GM19099 (cell line): ENCODE measurements around the gene XXYLT1.

Source experiments
- POLR2A ChIP-seq: IDR thresholded peaks from 3 replicates; pipeline ENCODE4 v1.6.1; 2011; ENCODE audit warnings: low read depth; ENCODE audit not compliant: insufficient read length; ENCODE audit errors: extremely low read depth

XXYLT1 gene

GRCh38 chr3:195097331-195098255 lies 173.4 kb downstream of the XXYLT1 start:
- TF ChIP-seq POLR2A: no peak

- no peak for TF ChIP-seq POLR2A
Measured at GRCh38 chr3:195096484-195097330, 174.3 kb downstream of the XXYLT1 start.

- no peak for TF ChIP-seq POLR2A
Measured at GRCh38 chr3:195096053-195096452, 174.9 kb downstream of the XXYLT1 start.

GRCh38 chr3:195095704-195096036 lies 175.3 kb downstream of the XXYLT1 start:
- TF ChIP-seq POLR2A: no peak

GRCh38 chr3:195095035-195095703 lies 175.8 kb downstream of the XXYLT1 start:
- TF ChIP-seq POLR2A: peak; percentile 49

GRCh38 chr3:195094191-195094921 lies 176.6 kb downstream of the XXYLT1 start:
- TF ChIP-seq POLR2A: no peak

GRCh38 chr3:195093731-195094130 lies 177.2 kb downstream of the XXYLT1 start:
- no peak for TF ChIP-seq POLR2A

- no peak for TF ChIP-seq POLR2A
Measured at GRCh38 chr3:195087328-195087727, 183.6 kb downstream of the XXYLT1 start.

- TF ChIP-seq POLR2A: no peak
Measured at GRCh38 chr3:195086885-195087284, 184.1 kb downstream of the XXYLT1 start.

- TF ChIP-seq POLR2A: no peak
Measured at GRCh38 chr3:195086341-195086740, 184.6 kb downstream of the XXYLT1 start.

- TF ChIP-seq POLR2A: no peak
Measured at GRCh38 chr3:195085356-195086130, 185.4 kb downstream of the XXYLT1 start.

GRCh38 chr3:195084746-195085145 lies 186.2 kb downstream of the XXYLT1 start:
- no peak for TF ChIP-seq POLR2A

- no peak for TF ChIP-seq POLR2A
Measured at GRCh38 chr3:195083659-195084058, 187.3 kb downstream of the XXYLT1 start.

- TF ChIP-seq POLR2A: no peak
Measured at GRCh38 chr3:195082811-195083210, 188.1 kb downstream of the XXYLT1 start.

- TF ChIP-seq POLR2A: no peak
Measured at GRCh38 chr3:195081242-195081963, 189.6 kb downstream of the XXYLT1 start.
